IPS-18c (cell line): ENCODE measurements around the gene INAVA.
"Not testable (repeated sequence)": the region's sequence is repeated elsewhere in the genome, so short reads cannot be mapped to it uniquely, and the experiment has no call there.

Experiments
- H3K4me3 ChIP-seq: 2 replicates; pipeline ENCODE4 v1.7.0; 2013; ENCODE audit warnings: low read depth, mild to moderate bottlenecking, low read length, moderate library complexity; ENCODE audit not compliant: insufficient read depth
- H3K9me3 ChIP-seq: one replicate; pipeline ENCODE4 v1.6.1; 2013; ENCODE audit warnings: mild to moderate bottlenecking, low read length, moderate library complexity; ENCODE audit not compliant: control insufficient read depth, insufficient read depth

The INAVA gene

DNA sequence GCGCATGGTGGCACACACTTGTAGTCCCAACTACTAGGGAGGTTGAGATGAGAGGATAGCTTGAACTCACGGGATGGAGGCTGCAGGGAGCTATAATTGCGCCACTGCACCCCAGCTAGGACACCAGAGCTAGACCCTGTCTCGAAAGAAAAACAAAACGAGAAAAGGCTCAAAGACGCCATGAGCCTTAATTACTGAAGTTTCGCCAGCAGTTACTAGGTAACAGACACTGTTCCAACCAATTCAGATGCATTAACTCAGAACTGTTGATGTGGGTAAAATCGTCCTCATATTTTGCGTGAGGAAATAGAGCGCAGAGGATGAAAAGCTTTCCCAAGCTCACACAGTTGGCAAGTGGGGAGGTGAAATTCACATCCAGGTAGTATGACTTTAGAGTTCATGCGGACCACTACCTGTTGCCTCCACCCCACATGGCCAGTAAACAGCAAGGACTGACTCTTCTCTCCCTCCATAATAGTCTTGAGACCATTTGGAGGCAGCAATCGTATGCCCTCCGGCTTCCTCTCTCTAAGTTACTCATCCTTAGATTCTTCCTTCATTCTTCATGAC, 40.1 kb downstream of the INAVA start:
- H3K4me3 ChIP-seq, result no peak overlapping the region

DNA sequence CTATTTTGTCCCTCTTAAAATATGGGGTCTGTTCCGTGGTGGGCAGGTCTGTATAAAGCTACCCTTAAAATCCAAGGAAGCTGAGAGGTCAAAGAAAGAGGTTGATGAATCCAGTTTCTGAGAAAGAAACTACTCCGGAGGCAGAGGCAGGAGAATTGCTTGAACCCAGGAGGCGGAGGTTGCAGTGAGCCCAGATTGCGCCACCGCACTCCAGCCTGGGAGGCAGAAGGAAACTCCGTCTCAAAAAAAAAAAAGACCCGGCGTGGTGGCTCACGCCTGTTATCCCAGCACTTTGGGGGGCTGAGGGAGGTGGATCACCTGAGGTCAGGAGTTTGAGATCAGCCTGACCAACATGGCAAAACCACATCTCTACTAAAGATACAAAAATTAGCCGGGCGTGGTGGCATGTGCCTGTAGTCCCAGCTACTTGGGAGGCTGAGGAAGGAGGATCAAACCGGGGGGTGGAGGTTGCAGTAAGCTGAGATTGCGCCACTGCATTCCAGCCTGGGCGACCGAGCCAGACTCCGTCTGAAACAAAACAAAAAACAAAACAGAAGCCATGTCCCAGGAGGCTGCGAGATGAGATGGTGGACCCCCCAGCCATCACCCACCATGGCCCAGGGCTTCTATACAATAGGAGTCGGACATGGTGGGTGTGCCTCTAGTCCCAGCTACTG, 40.7 kb downstream of the INAVA start:
- H3K9me3 ChIP-seq, H3K4me3 ChIP-seq: not testable (repeated sequence)

More for the DNA sequence above, 40.1 kb downstream of the INAVA start:
- H3K9me3 ChIP-seq, result no peaks in the 10 kb centered on the region

DNA sequence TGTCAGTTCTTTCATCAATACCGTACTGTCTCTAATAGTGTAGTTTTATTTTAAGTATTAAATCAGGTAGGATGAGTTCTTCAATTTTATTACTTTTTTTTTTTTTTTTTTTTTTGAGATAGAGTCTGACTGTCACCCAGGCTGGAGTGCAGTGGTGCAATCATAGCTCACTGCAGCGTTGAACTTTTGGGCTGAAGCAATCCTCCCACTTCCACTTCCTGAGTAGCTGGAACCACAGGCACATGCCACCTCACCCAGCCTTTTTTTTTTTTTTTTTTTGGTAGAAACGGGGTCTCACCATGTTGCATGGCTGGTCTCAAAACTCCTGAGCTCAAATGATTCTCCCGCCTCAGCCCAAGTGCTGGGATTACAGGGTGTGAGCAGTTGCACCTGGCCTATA, 44.3 kb downstream of the INAVA start:
- no peak overlapping the region for H3K4me3 ChIP-seq
- no peaks in the 10 kb centered on the region for H3K9me3 ChIP-seq

DNA sequence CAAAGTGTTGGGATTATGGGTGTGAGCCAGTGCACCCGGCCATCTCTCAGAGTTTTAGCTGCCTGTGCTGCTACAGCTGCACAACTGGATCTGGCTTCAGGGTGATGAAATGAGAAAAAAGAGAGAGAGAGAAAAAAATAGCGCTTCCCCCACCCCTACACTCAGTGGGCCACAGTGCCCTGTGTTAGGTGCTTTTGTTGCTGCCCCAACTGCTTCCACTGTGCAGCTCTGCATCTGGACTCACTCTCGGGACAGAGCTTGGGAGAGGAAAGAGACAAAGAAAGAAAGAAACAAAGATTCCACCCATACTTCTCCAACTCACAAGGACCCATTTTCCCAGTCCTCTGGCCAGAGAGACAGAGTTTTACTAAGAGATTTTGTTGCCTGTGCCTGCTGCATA, 50.4 kb downstream of the INAVA start:
- H3K4me3 ChIP-seq, result no peak overlapping the region

DNA sequence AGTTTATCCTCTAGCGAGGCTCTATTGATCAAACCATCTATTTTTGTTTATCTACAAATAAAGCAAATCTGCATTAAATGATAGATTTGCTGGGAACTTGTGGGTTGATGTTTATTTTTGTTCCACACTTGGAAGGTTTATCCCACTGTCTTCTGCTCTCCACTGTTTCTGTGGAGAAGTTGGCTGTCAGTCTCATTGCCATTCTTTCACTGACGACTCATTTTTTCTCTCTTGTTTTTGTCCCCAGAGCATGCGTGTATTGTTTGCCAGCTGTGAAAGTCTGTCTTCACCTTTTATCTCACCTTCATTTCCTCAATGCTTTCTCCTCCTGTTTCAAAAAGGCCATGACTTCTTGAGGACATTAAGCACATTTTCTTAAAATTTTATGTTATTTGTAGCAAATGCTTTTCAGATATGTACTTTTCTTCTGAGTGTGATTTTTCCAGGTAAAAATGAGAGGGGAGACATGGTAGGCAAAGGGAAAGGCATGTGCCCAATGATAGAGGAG, 52.4 kb downstream of the INAVA start:
- peaks cover 3% of the 10 kb centered on the region for H3K9me3 ChIP-seq

More for the DNA sequence above, 50.4 kb downstream of the INAVA start:
- peaks cover 3% of the 10 kb centered on the region for H3K9me3 ChIP-seq

DNA sequence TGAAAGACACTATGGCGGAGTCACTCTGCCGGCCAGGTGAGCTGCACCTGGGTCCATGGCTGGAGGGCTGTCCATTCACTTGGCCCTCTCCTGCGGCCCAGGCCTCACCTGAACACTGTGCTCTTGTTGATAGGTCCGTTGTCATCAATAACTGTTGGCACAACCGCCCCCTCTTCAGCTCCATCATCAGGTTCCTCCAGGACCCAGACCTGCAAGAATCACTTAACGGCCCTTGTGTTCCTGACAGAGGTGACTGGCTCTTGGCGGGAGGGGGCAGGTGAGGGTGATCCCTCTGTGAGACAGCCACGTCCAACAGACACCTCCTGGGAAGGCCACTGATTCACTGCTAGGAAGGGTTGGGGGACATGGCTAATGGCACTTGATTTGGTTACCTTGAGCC, 54.9 kb downstream of the INAVA start:
- H3K4me3 ChIP-seq, result no peak overlapping the region

More for the DNA sequence above, 52.4 kb downstream of the INAVA start:
- no peak overlapping the region for H3K4me3 ChIP-seq

DNA sequence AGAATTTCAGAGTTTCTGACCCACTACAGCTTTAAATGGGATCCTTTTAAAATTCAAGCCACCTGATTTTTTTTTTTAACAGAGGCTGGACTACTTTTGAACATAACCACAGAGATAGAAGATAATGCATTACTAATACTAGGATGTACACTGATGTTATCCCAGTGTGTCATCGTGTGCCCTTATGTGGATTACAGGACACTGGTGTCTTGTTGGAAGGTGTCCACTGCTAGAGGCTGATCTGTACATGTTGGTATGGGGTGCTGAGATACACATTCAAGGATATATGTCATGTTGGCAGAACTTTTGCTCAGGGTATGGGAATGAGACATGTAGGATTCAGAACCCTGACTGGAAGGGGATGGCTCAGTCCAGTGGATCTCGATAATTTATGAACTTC, 56.3 kb downstream of the INAVA start:
- Histone ChIP-seq H3K4me3 (no peak overlapping the region), H3K9me3 (peaks cover 3% of the 10 kb centered on the region)

More for the DNA sequence above, 54.9 kb downstream of the INAVA start:
- peaks cover 3% of the 10 kb centered on the region for H3K9me3 ChIP-seq

DNA sequence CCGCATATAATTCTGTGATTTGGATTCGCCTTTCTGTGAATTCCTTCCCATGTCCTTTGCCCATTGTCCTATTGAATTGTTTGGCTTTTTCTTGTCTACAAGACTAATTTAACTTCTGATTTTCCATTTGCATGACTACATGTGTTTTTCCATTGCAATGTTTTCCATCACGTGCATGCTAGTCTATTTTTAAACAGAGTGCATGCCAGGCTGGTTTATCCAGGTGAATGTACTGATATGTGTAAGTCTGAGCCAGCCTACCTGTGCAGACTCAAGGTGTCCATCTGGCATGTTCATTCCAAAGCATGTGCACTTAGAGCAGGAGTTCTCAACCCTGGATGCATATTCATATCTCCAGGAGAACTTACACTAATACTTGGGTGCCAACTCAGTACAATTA, 59.7 kb downstream of the INAVA start:
- no peak overlapping the region for H3K4me3 ChIP-seq
- no peaks in the 10 kb centered on the region for H3K9me3 ChIP-seq

DNA sequence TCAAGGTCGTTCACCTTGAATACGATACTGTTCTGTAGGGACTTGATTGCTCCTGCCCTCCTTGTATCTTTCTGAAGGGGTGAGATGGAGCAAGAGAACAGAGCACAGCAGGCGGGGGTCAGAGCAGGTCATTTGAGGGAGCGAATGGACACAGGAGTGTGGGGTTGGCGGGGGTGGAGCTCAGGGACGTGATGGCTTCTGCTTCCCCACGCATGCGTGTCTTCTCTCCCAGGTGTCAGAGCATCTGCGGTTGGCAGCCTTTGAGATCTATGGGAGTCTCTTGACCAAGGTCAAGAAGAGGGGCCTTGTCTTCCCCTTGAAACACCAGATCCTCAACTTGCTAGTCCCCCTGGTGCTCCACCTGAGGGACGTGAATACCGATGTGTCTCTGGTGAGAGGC, 63.9 kb downstream of the INAVA start:
- Histone ChIP-seq H3K9me3 (no peaks in the 10 kb centered on the region), H3K4me3 (no peak overlapping the region)

DNA sequence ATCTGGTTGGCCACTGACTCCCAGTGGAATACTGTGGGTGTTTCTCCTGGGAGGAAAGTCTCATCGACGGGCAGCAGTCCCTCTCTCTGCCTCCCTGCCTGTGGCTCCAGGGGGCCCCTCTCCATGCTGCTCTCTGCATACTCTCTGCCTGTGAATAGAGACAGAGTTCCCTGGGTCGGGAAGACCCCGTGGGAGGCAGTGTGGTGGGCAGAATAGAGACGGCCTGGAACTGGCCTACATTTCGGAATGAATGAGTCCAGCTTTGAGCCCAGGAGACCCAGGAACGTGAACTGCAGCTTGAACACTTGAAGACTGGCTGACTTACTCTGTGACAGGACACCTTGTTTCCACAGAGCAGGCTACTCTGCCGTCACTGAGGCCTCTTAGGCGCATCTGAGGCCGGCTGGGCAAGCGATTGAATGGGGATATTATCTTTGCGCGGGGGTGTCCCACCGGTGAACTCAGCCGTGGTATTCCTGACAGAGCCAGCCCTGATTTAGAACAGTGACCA, 64.8 kb downstream of the INAVA start:
- Histone ChIP-seq H3K9me3 (no peaks in the 10 kb centered on the region), H3K4me3 (no peak overlapping the region)

DNA sequence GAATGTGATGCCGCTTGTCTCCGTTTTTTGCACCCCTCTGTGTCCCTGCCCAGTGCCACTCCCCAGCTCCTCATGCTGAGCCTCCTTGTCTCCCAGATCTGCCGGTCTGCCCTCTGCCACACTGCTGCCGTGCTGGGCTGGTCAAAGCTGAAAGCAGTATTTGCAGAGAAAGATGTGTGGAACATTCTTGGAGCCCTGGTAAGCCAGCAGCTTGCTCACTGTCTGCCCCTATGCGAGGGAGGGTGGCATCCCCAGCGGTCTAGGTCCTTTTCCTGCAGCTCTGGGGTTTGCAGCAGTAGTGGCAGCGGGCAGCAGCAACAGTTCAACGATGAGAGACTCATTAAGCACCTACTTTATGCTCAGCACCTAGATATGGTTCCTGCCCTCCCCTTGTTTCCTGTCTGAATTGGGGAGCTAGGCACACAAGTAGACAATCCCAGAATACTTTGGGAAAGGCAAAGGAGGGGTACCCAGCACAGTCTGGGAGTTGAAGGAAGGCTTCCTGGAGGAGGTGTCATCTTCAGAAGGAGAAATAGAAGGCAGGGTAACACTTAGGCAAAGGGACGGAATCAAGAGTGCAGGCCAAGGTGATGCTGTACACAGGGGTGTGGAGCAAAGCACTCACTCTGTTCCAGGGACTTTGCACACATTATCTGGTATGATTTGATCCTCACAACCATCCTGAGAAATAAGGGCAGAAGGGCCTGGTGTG, 65.7 kb downstream of the INAVA start:
- Histone ChIP-seq H3K4me3 (no peak overlapping the region), H3K9me3 (no peaks in the 10 kb centered on the region)

DNA sequence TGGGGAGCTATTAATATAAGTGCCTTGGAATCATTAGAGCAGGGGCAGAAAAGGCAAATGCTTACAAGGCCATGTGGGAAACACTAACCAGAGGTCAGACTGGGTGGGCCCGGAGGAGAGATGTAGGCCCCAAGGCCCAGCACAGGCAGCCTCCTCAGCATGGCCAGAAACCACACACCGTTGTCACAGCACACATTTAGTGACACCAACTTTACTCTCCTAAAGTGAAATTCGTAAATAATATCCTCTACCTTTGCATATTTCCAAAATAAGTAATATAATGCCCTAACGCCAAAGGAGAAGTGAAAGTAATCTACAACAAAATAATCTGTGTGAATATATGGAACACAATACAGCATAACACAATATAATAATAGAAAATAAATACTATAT, 66.2 kb downstream of the INAVA start:
- Histone ChIP-seq H3K9me3 (peaks cover 2% of the 10 kb centered on the region), H3K4me3 (no peak overlapping the region)

DNA sequence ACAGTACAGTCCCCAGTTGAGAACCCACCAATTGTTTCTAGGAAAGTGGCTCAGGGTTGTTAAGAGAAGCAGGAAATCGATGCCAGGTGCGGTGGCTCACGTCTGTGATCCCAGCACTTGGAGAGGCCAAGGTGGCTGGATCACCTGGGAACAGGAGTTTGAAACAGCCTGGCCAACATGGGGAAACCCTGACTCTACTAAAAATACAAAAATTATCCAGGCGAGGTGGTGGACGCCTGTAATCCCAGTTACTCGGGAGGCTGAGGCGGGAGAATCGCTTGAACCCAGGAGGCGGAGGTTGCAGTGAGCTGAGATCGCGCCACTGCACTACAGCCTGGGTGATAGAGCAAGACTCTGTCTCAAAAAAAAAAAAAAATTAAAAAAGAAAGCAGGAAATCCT, 67.5 kb downstream of the INAVA start:
- H3K4me3 ChIP-seq, H3K9me3 ChIP-seq: not testable (repeated sequence)

DNA sequence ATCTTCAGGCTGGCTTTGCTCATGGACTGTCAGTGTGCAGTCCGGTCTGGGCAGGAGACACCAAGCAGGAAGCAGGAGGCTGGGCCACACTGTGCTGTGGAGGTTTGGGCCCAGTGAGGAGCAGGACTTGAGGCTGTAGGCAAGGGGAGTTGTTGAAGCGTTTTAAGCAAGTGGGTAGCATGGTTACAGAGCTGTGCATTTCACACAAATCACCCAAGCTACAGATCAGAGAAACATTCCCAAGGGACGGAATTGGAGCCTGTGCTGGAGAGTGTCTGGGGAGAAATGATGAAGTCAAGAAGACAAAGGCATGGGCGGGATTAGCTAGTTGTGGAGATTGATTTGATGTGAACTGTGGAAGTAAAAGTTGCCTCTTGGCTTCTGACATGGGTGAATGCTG, 67.9 kb downstream of the INAVA start:
- peaks cover 2% of the 10 kb centered on the region for H3K9me3 ChIP-seq
- no peak overlapping the region for H3K4me3 ChIP-seq

DNA sequence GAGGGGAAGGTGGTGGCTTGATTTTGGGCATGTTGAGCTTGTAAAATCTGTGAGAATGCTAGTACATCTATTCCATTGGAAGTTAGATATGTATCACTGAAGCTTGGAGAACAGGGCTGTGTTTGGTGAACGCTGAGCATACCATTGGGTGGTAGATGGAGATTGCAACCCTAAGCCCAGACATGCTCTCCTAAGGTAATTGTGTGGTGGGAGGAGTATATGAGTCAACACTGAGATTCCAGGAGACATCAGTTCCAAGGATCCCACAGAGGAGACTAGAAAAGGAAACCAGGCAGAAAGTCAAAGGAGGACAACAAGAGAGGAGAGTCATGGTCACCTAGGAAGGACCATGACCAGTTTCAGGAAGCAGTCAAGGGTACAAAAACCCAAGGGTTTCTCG, 68.4 kb downstream of the INAVA start:
- Histone ChIP-seq H3K9me3 (peaks cover 2% of the 10 kb centered on the region), H3K4me3 (no peak overlapping the region)

DNA sequence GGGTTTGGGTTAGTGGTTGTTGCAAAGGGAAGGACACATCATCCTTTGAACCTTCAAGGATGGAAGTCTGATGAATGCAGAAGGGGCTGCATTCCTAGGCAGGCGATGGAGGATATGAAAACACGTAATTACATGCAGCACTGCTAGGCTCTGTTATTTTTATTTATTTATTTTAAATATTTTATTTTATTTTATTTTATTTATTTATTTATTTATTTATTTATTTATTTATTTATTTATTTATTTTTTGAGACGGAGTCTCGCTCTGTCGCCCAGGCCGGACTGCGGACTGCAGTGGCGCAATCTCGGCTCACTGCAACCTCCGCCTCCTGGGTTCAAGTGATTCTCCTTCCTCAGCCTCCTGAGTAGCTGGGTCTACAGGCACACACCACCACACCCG, 69.2 kb downstream of the INAVA start:
- not testable (repeated sequence) for H3K4me3 ChIP-seq, H3K9me3 ChIP-seq
